22Rv1 (cell line): Measurements from ENCODE around the gene CHD9NB.

Experiments used
- ZFX ChIP-seq: fragments of 450-650 bp; IDR thresholded peaks from 2 replicates; pipeline ENCODE4 v1.6.1; 2017; ENCODE audit warnings: antibody characterized with exemption, borderline replicate concordance
- TF ChIP-seq, protein P1 (sequence below): fragments of 450-650 bp; IDR thresholded peaks from 2 replicates; pipeline ENCODE4 v1.5.1; 2017; ENCODE audit warnings: mild to moderate bottlenecking

GRCh38 chr16:53084141-53084541 lies 31.4 kb upstream of the CHD9NB start:
- TF ChIP-seq, protein P1, sequence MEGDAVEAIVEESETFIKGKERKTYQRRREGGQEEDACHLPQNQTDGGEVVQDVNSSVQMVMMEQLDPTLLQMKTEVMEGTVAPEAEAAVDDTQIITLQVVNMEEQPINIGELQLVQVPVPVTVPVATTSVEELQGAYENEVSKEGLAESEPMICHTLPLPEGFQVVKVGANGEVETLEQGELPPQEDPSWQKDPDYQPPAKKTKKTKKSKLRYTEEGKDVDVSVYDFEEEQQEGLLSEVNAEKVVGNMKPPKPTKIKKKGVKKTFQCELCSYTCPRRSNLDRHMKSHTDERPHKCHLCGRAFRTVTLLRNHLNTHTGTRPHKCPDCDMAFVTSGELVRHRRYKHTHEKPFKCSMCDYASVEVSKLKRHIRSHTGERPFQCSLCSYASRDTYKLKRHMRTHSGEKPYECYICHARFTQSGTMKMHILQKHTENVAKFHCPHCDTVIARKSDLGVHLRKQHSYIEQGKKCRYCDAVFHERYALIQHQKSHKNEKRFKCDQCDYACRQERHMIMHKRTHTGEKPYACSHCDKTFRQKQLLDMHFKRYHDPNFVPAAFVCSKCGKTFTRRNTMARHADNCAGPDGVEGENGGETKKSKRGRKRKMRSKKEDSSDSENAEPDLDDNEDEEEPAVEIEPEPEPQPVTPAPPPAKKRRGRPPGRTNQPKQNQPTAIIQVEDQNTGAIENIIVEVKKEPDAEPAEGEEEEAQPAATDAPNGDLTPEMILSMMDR: no peak
- no peak for TF ChIP-seq ZFX
